Stromal cell of bone marrow (primary cell): ENCODE data around the gene SFR1.
A peak's percentile ranks its signal among the peaks of the same experiment; 100 is the strongest.

ENCODE experiments used
- DNase-seq: peaks from one replicate; pipeline ENCODE4 v3.0.0-alpha.2; 2012; ENCODE audit warnings: low read depth

The SFR1 gene

DNA sequence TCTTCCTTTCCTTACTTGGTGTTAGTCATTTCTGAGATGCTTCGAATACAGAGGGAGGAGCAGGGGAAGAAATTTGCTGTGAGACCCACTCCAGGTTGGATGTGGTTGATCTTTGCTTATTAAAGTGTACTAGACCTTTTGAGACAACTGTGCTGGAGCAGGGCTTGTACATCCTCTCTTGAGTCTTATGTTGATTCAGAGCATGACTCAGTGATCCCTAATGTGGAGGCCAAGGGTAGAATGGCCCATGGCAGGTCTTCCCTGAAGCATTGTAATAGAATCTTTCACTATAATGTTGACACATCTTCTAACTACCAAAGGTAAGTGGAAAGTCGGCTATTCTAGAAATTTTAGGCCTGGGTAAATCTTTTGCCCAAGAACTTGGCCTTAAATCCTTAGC lies 17.0 kb upstream of the SFR1 start:
- no peak for DNase-seq

DNA sequence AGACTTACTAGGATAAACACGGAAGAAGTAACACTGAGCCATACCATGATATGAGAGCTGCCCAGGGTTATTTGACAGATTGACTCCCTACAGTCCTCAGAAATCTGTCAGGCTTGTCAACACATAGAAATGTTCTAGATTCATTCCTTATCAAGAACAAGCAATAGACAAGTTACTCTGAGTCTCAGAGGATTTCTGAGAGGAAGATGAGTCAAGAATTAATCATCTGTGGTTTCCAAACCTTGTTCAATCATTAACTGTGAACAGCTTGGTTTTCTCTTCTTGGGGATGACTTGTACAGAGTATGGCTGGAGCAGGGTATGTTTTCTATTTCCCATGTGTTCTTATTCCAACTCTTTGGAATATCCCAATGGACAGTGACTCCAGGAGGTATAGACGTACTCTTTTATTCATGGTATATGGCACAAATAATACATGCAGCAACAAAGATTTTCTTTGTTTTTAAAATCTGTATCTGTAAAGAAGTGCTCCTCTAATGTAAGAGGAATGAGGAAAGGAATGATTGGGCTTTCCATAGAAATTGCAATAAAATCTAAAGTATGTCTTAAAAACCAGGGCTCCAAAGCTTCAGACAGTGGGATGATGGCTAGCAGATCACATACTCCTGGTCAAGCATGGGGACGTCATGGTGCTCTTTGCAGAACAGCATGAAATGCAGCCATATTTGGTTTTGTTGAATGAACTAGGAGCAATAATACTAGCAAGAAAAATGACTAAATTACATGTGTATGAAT lies 11.9 kb upstream of the SFR1 start:
- DNase-seq: peak; percentile 71

DNA sequence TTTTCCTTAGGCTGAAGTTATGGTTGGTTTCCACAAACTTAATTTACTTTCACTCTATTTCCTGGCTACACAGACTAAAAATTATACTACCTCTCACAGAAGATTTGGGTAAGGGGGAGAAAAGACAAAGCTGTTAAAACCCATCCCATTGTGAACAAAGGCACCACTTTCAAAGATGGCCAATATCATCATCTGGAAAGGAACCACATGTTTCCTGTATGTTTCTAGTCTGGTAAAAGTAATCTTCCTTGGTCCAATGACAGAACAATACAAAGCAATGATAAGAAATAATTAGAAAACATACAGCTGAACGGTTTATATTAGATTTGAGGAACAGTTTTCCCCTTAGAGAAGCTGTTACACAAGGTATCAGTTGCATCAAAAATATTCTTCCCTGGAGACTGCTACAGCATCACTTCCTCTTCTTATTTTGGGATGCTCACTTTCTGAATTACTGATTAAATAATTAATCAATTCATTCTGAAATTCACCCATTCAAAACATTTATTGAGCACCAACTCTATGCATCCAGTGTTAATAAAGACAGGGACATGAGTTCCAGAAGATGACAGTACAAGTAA lies 8.5 kb upstream of the SFR1 start:
- DNase-seq: no peak

DNA sequence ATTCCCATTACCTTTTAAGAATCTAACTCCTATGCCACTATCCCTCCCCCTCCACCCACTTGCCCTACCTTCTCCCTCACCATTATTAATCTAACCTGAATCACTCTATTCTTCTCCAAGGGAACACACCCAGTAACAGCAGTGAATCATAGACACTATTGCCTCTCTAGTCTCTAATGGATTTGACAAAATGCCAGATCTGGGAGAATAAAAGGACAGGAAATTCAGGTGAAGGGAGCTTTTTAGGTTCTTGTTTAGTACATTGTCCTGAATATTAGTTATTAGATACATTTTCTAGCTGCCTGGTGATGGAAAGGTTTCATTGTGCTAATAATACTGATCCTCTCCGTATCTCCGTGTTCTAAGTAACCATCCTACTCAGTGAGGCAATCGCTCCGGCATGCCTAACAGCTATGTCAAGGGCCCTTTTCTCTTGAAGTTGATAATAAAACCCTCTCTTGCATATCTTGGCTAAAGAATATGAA lies 4.1 kb upstream of the SFR1 start:
- no peak for DNase-seq

DNA sequence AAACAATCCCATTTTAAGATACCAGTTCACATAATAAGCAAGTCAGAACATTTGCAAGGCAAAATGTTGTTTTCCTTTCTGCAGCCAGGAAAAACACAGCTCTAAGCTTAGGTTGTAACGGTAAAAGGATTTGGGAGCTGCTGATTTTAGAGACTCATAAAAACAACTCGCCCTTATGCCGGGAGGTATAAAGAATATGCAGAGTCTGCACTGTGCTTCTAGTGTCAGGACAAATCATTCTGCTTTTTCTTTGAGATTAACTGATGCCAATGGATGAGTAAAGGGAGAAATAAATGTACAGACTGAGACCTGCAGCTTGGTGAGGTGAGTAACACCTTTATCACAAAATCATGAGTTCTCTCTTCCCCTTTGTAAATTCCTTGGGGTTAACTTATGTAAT lies 2.0 kb upstream of the SFR1 start:
- DNase-seq: no peak

DNA sequence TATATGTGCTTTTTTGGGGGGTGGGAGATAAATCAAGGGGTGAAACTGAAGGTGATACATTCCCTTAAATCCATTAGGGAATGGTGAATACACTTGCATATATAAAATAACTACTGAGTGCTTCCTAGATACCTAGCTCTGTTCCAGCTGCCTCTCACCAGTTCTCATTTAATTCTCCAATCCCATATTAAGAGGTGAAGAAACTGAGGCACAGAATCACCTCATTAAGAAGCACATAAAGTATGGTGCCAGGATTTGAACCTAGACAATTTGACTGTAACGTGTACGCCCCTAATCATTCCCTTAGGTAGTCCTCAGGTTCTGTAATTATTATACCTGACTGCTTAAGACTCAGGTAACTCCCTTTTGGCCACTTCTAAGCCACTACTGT lies 1.5 kb upstream of the SFR1 start:
- DNase-seq: no peak

DNA sequence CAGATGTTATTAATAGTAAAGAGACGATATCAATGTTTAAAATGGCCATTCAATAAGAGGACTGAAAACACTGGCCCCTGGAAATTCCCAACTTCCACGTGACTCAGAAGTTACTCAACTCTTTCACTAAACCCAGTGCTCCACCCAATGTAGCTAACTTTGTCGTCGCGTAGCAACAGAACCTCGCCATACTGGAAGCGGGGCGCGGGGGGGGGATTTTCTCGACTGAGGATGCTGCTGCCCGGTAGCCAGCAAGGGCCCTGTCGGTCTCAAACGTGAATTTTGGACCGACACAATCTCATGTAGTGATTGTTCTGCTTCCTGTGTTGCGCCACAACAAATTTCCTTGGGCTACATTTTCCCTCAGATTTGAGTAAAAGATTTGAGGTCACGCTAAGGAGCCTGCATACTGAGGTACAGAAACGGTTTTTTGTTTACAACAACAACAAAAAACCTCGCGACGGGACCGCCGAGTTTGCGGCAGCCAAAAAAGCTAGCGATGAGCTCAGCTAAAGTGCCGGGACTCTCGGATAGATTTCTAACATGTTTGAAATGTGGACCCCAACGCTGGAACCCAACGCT lies 977 bp upstream of the SFR1 start:
- DNase-seq: peak; percentile 99

DNA sequence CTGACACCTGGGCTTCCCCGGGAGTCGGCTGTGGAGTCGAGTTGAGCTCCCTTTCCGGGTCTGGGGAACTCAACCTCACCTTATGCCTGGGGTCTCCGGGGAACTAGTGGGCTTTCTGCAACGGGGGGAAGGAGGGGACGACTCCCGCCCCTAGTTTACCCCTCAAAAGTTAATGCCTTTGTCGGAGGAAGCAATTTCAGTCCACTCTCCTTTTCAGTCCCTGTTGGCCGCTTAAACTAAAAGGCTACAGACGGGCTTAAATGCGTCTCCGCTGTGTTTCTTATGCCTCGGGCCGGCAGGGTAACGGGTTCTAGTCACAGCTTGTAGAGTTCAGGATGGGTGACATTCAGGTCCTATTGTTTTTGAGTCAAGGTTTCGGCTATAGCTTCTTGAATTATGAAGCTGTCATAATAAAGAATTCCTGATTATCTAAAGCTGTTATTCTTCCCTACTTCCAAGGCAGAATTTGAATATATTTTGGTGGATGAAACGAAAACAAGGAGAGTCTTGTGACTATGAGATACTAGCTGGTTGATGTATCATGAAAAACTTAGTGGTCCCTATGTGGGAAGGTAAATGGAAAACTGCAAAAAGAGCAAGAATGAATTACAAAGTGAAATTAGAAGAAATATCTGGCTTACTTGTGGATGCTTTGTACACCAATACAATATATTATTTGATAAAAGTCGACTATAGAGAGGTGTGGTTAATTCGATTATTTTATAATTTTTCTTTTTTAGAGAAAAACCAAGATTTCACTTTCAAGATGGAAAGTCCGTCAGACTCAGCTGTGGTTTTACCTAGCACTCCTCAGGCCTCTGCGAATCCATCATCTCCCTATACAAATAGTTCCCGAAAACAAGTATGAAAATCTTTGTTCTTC lies 495 bp downstream of the SFR1 start:
- DNase-seq: no peak

DNA sequence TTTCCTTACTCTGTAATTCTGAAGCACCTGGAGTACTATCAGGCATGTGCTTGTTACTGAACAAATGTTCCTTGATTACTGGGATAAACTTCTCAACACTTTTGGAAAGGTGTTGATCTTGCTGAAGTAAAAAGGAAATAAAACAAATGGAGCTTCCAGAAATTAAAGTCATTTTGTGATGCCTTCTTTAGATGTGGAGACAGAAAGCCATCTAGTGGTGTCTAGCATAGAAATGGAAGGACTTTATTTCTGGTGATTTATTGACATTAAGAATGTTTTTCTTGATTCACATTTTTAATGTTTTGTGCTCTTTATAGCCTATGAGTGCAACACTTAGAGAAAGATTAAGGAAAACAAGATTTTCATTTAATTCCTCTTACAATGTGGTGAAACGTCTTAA lies 1.4 kb downstream of the SFR1 start:
- no peak for DNase-seq

DNA sequence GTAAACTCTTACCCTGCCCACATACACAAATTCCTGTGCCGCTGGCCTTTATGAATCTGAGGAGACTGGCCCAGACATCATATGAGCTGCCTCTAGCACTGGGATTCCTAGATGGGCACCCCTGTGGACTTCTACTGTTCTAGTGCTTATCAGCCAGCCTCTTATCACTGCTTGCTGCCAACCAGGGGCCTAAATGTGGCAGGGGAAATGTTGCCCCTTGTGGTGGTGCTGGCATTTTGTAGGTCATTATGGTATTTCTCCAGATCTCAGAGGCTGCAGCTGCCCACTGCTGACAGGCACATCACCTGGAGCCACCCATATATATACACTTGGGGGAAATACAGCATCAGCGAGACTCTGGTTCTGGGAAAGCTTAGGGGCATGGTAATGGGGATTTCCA lies 5.4 kb downstream of the SFR1 start:
- no peak for DNase-seq

DNA sequence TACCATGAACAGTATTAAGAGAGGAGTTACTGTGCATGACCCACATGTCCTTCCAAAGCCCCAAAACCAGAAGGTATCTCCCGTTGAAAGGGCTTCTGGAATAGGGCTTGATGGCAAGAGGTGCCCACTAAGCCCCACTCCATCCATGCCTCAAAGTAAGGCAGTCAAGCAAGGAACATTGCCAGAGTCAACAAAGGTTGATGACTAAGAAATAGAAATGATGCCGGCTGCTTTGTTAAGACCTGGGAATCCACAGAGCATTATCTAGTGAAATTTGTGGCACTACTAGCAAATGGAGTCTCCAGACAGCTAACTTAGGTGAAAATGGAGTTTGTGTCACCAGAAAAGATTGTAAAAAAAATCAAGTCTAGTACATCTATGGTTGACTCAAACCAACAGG lies 6.2 kb downstream of the SFR1 start:
- no peak for DNase-seq

DNA sequence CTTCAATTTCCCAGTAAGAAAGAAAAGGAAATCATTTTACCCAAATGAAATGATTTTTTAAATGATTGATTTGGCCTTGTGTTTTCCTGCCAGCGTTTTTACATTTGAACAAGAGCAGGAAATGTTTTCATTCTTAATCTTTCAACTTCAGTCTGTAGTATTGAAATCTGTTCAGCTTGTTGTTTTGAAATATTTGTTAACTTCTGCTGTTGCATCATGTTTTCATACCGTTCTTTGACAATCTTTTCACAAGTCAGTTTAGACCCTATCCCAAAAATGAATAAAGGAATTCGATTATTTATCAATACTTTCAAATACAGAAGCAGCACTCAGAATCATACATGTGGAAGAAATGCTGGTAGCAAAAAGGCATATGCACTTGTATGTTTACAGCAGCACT lies 8.1 kb downstream of the SFR1 start:
- no peak for DNase-seq

DNA sequence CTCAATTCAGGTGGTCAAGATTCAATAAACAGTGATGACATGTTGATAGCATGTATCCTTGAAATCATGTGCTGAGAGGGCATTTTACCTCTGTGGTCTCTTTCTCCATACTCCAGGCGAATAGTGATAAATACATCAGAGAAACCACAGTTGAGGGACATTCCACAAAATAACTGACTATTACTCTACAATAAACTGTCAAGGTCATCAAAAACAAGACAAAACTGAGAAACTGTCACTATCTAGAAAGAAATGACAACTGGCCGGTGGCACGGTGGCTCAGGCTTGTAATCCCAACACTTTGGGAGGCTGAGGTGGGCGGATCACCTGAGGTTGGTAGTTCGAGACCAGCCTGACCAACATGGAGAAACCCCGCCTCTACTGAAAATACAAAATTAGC lies 16.2 kb downstream of the SFR1 start:
- DNase-seq: no peak

DNA sequence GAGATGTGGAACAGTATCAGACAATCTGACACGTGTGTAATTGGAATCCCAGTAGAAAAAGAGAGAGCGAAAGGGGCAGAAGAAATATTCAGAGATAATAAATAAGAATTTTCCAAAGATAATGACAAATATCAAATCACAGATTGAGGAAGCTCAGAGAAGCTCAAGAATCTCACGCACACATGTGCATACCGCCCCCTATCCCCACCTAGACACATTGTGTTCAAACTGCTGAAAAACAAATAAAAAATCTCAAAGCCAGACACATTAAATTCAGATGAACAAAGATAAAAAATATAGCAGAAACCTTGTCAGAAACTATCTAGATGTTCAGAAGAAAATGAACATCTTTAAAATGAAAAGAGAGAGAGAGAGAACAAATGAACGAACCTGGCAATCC lies 17.2 kb downstream of the SFR1 start:
- DNase-seq: no peak

DNA sequence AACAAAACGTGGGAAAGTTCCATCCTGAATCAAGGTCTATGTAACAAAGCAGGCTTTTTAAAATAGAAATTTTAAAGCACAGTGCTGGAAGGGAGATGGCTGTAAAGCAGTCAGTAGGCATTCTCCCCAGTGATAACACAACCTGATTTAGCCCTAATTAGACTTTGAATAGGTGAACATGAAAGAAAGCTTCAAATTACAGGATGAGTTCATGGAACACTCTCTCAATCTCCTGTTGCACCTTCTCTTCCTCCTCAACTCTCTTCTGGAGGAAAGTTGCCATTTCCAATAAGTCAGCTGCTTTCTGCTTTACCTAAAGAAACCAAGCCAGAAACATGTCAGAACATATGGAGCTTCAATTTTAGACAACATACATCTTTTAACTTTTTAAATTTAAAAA lies 20.1 kb downstream of the SFR1 start:
- DNase-seq: no peak

DNA sequence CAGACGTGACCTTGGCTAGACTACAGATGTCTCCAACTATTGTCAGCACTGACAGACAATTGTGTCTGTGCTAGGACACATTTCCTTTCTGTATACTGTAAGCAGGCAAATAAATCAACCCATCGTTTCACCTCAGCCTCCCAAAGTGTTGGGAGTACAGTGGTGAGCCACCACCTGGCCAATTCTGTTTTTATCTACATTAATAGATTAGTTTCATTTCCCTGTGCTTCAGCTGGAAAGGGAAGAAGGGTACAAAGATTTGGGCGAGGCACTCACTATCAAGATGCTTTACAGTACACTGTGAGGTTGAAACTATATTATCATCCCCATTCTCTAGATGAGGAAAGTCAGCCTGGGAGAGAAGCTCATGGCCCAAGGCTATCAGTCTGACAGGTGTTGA lies 21.9 kb downstream of the SFR1 start:
- DNase-seq: no peak

DNA sequence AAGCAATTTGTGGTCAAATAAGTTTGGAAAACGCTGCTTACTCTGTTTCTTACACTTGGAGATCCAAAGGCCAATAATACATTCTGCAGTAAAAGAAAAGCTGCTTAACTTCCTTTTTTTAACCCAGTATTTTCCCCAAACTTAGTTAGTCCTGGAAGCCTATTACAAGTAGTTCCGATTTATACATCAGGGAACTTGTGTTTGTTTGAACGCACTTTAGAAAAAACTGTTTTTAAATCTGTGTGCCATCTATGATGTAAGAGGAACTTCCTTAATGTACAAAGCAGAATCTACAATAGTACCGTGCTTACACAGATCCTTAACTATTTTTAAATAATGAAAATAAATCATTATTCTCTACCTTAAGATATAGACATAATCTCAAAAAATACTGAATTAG lies 23.0 kb downstream of the SFR1 start:
- no peak for DNase-seq

DNA sequence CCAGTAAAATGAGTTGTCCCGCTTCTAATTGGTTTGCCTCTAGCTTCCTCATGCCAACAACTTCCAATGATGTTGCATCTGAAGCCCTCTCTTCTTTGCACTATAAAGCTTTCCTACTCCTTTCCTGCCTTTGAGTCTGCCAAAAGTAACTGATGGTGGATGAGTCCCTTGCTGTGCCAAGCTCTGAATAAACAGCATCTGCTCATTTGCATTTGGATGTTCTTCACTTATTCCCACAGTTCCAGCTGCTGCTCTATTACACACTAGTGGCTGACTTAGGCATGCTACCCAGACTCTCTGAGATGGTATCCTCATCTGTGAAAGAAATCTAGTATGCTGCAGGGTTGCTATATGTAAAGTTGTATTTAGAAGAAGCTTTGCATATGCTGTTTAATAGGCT lies 24.9 kb downstream of the SFR1 start:
- DNase-seq: no peak

DNA sequence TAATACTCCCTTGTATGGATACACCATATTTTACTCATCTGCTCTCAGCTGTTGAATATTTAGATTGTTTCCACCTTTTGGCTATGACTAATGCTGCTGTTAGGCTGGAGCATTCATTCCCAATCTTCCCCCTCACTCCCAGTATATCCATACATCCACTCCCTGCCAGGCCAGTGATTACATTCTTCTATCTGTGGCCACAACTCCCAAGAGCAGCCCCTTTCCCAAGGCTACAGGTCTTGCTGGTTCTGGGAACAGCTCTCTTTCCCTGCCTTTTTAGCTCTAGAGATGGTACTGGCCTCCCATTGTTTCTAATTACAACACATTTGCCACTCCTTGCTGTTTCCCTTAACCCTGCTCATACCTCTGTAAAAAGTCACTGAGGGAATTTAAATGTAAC lies 28.2 kb downstream of the SFR1 start:
- no peak for DNase-seq

DNA sequence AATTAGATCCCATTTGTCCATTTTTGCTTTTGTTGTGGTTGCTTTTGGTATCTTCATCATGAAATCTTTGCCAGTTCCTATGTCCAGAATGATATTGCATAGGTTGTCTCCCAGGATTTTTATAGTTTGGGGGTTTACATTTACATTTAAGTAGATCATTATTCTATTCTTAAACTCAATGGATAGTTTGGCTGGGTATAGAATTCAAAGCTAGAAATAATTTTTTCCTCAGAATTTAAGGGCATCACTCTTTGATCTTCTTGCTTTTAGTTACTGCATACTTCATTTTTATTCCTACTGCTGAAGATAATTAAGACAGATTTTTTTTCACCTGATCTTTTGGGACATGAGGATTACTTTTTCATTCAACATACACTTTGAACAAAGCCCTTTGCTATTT lies 29.8 kb downstream of the SFR1 start:
- DNase-seq: no peak

DNA sequence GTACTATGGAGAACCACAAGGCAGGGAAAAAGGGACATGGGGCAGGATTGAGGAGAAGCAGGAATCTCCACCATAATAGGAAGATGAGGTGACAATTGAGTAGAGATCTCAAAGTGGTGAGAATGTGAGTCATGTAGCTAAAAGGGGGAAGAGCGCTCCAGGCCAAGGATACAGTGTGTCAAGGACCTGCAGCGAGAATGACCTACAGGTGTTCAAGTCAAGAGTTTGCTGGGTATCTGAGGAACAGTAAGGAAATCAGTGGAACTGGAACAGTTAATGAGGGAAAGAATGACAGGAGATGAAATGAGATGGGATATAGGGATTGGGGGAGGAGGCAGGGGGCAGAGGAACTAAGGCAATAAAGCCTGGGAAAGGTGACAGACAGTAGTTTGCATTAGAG lies 33.6 kb downstream of the SFR1 start:
- DNase-seq: no peak

DNA sequence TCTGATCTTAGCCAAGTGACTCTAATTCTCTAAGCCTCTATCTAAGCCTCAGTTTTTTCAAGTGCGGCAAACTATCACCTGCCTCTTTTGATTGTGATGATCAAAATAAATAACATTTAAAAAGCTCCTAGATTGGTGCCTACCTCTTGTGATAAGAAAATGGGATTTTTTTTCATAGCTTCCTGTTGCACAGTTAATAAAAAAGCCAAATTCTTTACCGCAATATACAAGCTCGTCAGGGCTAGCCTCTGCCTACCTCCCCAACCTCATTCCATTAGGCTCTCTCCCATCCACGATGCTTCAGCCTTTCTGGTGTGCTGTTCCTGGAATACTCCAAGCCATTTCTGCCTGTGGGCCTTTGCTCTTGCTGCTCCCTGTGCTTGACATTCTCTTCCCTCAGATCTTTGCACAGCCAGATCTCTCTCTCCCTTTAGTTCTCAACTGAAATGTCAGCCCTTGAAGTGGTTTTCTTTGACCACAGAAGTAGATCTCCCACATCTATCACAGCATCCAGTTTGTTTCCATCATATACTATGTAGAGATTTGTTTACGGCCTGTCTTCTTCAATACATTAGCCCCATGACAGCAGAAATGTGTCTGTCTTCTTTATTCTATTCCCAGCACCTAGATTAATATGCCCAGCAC lies 48.8 kb downstream of the SFR1 start:
- DNase-seq: no peak
